Panc1 (cell line): ENCODE measurements around the gene KLHL3.

Source experiments
- POLR2AphosphoS5 ChIP-seq: IDR thresholded peaks from 2 replicates; pipeline ENCODE4 v1.6.1; 2012; ENCODE audit warnings: mild to moderate bottlenecking, low read depth, low read length, moderate library complexity
- REST ChIP-seq, 2 experiments: IDR thresholded peaks; 2 replicates each; pipeline ENCODE4 v1.6.1; 2011 to 2012; ENCODE audit warnings: low read depth in 2 of 2, control low read depth in 1 of 2, low read length in 1 of 2, mild to moderate bottlenecking in 1 of 2, moderate library complexity in 1 of 2; ENCODE audit not compliant: insufficient read depth in 1 of 2
- SIN3A ChIP-seq: IDR thresholded peaks from 2 replicates; pipeline ENCODE4 v1.6.1; 2012; ENCODE audit warnings: low read depth, mild to moderate bottlenecking, low read length, moderate library complexity, borderline replicate concordance; ENCODE audit not compliant: insufficient read depth
- TCF7L2 ChIP-seq: IDR thresholded peaks from 2 replicates; pipeline ENCODE4 v1.6.1; 2011; ENCODE audit warnings: mild to moderate bottlenecking, low read depth, low read length, inconsistent platforms
- TF ChIP-seq, protein P1 (sequence below): fragments of 450-650 bp; IDR thresholded peaks from 2 replicates; pipeline ENCODE4 v1.5.1; 2017; ENCODE audit warnings: mild to moderate bottlenecking

DNA sequence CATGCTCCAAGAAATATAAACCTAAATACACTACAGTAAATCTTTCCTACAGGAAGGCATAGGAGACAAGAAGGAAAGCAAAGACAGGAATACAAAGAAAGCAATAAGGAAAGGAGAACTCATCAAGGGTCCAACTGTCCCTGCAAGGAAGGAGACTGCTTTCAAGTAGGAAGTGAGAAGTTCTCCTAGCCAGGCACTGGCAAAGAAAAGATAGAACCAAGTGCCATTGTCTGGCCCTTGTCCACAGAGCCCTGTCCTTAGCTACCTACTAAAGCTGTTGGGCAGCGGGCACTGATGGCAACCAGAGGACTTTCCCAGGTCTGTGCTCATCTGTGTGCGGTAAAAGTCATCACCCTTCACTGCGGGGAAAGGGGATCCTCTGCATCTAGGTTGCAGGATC, 108.2 kb downstream of the KLHL3 start:
- no peak for TF ChIP-seq POLR2AphosphoS5
- no peak for TF ChIP-seq REST (IDR thresholded peaks at IDR 0.05; ENCODE audit: insufficient read depth in 1 of 2, low read depth in 2 of 2, low read length in 1 of 2)
- TF ChIP-seq, protein P1, sequence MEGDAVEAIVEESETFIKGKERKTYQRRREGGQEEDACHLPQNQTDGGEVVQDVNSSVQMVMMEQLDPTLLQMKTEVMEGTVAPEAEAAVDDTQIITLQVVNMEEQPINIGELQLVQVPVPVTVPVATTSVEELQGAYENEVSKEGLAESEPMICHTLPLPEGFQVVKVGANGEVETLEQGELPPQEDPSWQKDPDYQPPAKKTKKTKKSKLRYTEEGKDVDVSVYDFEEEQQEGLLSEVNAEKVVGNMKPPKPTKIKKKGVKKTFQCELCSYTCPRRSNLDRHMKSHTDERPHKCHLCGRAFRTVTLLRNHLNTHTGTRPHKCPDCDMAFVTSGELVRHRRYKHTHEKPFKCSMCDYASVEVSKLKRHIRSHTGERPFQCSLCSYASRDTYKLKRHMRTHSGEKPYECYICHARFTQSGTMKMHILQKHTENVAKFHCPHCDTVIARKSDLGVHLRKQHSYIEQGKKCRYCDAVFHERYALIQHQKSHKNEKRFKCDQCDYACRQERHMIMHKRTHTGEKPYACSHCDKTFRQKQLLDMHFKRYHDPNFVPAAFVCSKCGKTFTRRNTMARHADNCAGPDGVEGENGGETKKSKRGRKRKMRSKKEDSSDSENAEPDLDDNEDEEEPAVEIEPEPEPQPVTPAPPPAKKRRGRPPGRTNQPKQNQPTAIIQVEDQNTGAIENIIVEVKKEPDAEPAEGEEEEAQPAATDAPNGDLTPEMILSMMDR, result no peak
- TF ChIP-seq TCF7L2, result no peak
- no peak for TF ChIP-seq SIN3A
